ENCODE results near the gene JSRP1.

DNA sequence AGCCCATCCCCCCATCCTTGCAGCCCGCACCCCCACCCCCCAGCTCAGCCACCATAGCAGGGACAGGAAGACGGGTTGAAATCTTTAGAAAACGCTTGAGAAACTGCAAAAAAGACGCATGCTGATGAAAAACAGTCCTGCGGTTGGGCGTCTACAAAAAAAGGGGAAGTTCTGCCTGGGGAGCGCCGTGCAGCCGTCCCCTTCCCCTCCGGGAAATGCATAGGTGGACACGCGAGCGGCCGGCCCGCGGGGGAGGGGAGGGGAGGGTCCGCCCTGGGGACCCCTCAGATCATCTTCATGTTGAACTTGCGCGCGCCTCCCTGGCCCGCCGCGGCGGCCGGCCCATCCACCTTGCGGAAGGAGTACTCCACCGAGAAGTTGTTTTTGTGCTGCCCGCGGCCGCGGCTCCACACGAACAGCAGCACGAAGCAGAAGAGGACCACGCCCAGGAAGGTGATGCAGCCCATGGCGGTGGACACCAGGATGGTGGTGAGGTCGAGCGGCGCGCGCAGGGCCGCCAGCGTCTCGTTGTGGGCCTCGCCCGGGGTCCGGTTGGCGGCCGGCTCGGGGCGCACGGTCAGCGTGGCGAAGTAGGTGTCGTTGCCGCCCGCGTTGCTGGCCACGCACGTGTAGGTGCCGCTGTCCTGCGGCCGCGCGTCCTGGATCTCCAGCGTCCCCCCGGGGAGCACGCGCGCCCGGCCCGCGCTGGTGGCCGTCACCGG lies 33.7 kb upstream of the JSRP1 start:
- TF ChIP-seq, protein P1, sequence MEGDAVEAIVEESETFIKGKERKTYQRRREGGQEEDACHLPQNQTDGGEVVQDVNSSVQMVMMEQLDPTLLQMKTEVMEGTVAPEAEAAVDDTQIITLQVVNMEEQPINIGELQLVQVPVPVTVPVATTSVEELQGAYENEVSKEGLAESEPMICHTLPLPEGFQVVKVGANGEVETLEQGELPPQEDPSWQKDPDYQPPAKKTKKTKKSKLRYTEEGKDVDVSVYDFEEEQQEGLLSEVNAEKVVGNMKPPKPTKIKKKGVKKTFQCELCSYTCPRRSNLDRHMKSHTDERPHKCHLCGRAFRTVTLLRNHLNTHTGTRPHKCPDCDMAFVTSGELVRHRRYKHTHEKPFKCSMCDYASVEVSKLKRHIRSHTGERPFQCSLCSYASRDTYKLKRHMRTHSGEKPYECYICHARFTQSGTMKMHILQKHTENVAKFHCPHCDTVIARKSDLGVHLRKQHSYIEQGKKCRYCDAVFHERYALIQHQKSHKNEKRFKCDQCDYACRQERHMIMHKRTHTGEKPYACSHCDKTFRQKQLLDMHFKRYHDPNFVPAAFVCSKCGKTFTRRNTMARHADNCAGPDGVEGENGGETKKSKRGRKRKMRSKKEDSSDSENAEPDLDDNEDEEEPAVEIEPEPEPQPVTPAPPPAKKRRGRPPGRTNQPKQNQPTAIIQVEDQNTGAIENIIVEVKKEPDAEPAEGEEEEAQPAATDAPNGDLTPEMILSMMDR (conservative IDR thresholded peaks at IDR 0.05 in 1 of 2, IDR thresholded peaks at IDR 0.05 in 1 of 2; ENCODE audit: extremely low read depth in 1 of 2, insufficient read depth in 1 of 2, low read depth in 1 of 2, low read length in 2 of 2) = no peak
- no peak for TF ChIP-seq EZH2 (IDR thresholded peaks at IDR 0.05; ENCODE audit: borderline replicate concordance, low read length)
